Fibroblast of skin of right quadriceps (primary cell): ENCODE measurements around the gene B4GALNT3.

Source experiments
- DNase-seq: peaks from one replicate; pipeline ENCODE4 v3.0.0-alpha.2; 2013

B4GALNT3 gene

DNA sequence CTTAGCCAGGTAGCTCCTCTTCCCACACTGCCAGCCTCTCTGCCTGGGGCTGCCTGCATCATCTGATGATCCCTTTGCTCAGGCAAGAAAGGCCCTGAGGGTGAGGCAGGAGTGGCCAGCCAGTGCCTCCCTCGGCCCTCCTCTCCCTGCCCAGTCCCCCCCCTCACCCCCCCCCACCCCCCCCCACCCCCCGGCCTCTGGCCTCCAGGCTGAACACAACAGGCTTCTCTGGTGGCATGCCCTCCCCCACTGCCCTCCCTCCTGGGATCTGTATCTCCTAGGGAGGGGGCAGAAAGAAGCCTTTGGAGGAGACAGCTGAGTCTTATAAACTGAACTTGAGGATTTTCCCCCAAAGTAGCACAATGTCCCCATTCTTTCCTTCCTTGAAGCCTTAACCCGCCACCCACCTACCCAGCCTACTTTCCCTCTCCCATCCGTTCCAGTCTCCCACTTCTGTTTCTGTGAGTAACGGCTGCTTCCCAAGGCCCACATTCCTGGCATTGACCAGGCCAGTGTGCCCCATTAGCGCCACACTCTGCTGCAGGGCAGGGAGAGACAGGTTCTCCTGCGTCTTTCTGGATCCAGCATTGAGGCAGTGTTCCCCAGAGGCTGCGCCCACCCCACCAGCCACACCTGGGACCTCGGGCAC, 82.1 kb downstream of the B4GALNT3 start:
- no peak for DNase-seq

DNA sequence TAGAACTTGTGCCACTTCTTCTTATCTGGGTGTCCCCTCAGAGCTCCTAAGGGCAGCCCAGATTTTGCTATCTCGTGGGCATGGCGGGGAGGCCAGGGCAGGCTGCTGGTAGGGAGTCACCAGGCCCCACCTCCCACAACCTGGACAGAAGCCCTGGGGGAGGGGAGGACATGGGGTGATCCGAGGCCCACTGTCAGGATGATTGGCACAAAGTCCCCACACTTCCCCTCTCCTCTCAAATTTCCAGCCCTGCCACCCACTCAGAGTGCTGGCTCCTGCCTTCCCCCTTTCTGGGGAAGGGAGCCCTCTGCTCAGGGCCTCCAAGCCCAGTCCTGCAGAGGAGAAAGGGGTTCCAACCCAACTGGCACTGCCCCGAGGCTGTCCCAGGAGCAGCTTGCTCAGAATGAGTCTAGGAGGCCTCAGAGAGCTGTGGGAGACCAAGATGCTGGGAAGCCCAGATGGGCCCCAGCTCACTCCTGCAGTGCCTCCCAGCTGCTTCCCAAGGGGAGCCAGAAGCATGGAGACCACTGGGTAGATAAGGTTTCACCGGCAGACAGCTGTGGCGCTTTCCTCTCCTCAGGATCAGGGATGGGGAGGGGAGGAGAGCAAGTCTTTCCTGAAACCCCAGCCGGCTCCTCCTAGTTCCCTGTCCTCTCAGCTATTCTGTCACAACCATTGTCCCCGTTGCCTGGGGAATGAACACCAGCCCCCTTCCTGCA, 82.8 kb downstream of the B4GALNT3 start:
- DNase-seq = no peak

DNA sequence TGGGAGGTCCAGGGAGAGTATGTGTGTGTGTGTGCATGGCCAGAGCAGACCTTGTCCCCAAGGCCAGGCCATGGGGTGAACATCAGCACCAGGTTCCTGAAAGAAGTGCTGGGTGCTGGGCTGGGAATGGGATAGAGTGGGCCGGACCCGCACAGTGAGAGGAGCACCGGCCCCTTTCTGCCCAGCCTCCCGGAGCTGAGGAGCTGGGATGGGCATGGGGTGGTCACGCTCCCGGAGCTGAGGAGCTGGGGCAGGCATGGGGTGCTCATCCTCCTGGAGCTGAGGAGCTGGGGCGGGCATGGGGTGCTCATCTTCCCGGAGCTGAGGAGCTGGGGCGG, 83.3 kb downstream of the B4GALNT3 start:
- no peak for DNase-seq

DNA sequence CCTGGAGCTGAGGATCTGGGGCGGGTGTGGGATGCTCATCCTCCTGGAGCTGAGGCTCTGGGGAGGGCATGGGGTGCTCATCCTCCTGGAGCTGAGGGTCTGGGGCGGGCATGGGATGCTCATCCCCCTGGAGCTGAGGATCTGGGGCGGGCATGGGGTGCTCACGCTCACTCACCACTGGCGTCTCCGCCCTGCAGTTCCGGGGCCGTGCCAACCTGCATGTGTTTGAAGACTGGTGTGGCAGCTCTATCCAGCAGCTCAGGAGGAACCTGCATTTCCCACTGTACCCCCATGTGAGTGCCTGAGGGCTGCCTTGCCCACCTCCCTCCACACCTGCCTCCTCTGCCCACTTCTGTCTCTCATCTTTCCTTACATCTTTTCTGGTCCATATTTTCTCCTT, 84.4 kb downstream of the B4GALNT3 start:
- DNase-seq = no peak

DNA sequence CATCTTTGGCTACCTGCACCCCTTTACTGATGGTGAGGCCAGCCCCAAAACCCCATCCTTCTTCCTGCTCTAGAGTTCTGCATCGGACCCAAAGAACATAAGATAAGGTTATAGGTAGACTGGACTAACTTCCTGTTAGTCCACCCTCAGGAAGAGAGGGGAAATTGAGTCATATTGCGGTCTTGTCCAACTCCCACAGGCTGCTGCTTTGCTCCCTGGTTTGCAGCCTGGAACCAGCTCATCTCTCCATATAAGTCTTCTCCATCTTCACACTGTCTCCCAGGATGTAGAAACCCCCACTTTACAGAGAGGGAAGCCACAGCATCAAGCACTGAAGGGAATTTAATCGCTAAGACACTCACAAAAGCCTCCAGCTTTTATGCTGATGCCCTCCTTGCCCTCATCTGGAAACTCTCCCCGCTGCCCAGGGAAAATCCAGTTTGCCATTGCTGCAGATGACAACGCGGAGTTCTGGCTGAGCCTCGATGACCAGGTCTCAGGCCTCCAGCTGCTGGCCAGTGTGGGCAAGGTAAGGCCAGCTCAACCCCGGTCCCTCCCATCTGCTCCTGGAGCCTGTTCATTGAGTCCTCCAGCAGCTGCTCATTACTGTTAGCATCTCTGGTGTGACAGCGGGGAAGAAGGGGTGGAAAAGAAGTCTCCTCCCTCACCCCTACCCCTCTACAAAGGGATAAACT, 85.3 kb downstream of the B4GALNT3 start:
- DNase-seq = no peak

DNA sequence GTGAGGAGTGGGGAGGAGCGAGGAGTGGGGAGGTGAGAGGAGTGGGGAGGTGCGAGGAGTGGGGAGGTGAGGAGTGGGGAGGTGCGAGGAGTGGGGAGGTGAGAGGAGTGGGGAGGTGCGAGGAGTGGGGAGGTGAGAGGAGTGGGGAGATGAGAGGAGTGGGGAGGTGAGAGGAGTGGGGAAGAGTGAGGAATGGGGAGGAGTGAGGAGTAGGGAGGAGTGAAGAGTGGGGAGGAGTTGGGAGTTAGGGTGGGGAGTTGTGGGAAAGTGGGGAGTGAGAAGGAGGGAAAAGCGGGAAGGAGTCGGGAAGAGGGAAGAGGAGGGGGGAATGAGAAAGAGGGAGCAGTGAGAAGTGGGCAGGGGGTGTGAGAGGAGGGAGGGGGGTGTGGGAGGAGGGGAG, 86.1 kb downstream of the B4GALNT3 start:
- no peak for DNase-seq

DNA sequence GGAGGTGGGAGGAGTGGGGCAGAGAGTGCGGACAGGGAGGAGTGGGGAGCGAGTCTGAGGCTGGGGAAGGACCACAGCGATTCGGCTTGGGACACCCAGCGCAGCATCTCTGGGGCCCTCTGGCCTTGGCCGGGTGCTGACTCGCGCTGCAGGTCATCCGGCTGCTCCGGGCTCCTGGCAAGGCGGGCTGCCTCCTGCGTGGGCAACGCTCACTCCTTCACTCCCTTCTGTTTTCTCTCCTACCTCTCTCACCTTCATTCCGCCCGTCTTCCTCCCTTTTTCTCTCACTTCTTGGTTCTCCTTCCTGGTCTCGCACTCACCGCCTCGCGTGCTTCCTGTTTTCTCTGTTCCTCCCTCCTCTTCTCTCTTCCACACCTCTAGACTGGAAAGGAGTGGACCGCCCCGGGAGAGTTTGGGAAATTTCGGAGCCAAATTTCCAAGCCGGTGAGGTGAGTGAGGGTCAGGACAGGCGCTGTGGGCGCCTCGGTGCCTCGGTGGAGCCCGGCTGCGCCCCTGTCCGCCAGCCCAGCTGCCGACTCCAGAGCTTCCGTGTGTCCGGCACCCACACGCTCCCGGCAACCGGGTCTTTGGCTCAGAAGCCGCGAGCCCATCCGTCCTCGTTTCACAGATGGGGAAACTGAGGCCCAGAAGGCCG, 86.7 kb downstream of the B4GALNT3 start:
- no peak for DNase-seq

DNA sequence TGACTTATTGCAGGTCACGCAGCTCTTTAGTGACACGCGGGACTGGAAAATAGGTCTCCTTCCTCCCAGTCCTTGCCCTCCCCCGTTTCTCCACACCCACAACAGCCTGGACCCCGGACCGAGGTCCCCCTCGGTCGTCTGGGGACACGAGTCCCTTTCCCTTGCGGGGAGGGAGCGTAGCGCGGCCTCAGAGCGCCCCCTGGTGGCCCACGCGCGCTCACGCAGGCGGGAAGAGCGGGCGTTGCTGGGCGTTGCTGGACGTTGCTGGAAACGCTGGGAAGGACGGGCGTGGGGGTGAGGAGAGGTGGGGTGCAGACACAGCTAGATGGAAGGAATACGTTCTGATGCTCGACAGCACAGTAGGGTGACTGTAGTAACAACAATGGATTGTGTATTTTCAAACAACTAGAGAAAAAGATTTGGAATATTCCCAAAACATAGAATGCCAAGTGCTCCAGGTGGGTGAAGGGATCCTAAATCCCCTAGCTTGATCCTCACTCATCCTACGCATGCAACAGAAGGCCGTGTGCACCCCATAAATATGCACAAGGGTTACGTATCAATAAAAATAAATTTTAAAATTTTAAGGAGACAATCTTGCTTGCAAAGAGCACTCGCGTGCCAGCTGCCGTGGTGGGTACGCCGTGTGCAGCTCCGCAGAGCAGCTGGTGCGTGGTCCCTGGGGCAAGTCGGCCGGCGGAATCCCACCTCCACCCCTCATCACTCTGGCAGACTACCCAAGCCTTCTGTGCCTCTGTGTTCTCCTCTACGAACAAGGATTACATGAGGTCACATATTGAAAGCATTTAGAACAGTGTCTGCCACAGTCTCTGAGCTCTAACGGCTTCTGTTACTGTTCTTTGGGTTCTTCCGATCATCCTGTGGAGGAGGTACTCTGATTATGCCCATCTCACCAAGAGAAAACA, 87.4 kb downstream of the B4GALNT3 start:
- peak; percentile 49 for DNase-seq

DNA sequence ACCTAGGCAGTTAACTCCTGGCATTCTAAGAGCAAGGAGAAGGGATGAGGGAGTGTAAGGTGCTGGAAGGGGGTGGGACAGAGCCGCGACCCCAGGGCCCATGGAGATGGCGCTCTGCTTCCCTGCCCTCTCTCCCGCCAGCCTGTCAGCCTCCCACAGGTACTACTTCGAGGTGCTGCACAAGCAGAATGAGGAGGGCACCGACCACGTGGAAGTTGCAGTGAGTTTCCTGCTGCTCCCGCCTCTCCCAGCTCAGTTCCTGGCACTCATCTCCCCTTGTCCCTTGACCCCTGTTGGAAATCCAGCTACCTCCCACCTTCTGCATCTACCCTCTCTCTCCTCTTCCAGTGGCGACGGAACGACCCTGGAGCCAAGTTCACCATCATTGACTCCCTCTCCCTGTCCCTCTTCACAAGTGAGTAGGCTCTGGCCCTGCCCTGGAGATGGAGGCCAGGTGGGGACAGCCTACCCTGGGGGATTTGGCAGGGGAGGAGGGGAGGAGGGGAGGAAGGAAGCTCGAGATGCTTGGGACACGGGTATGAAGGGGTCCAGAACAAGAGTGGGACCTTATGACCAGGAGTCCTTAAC, 88.2 kb downstream of the B4GALNT3 start:
- DNase-seq = no peak

DNA sequence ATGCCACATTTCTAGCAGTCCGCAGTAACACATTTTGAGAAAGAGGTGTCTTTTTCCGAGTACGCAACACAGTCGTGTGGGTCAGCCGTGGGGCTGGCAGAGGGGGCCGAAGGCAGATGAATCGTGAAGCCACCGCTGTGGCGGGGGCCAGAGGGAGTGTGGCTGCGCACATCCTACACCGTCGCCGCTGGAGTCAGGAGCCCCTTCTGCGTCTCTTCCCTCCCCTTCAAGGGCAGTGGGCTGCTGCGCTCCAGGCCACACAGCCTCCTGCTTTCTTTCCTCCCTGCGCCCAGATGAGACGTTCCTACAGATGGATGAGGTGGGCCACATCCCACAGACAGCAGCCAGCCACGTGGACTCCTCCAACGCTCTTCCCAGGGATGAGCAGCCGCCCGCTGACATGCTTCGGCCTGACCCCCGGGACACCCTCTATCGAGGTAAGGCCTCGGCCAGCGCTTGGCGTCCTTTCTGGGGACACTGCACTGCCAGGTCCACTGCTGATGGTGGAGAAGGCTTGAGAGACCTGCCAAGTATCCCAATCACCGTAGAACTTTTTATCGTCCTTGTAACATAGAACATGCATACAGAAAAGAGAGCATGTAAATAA, 89.8 kb downstream of the B4GALNT3 start:
- DNase-seq = no peak

DNA sequence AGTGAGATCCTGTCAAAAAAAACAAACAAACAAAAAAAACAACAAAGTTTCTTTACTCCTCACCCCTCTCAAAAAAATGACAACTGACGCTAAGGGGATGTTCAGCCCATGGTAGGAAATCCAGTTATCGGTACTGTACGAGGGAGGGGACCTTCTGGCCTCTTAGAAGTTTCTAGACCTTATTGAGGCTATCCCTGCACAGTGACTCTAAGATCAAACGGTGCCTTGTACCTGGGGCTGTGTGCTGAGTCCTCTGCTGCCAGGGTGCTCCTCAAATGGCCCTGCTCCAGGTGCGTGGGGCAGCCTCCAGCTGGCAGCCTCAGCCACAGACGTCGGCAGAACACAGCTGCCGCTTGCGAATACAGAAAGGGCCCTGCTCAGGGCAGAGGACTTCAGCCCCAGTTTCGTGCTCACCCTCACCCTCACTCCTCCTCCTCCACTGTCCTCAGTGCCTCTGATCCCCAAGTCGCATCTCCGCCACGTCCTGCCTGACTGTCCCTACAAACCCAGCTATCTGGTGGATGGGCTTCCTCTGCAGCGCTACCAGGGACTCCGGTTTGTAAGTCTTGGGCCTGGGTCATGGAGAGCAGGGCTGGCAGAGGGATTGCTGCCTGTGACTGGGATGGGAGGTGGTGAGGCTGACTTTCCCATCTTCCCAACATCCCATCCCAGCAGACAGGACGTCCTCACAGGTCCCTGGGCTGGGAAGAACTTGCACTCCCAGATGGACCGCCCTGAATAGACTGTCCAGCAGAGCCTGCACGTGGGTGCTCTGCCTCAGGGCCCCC, 90.9 kb downstream of the B4GALNT3 start:
- no peak for DNase-seq

DNA sequence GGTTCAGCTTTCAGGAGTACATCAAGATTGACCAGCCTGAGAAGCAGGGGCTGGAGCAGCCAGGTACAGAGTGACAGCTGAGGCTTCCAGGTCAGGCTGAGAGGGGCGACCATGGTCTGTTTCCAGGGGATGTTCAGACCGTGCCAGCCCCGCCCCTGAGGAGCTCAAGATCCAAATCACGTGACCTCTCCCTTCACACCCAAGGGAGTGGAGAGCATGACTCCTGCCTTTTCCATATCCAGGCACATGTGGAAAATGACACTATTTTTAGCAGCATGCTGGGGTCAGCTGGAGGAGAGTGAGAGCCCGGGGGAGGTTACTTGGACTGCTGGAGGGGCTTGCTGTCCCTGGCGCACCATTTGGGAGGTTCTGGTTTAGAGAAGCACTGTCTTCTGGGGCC, 92.7 kb downstream of the B4GALNT3 start:
- no peak for DNase-seq

DNA sequence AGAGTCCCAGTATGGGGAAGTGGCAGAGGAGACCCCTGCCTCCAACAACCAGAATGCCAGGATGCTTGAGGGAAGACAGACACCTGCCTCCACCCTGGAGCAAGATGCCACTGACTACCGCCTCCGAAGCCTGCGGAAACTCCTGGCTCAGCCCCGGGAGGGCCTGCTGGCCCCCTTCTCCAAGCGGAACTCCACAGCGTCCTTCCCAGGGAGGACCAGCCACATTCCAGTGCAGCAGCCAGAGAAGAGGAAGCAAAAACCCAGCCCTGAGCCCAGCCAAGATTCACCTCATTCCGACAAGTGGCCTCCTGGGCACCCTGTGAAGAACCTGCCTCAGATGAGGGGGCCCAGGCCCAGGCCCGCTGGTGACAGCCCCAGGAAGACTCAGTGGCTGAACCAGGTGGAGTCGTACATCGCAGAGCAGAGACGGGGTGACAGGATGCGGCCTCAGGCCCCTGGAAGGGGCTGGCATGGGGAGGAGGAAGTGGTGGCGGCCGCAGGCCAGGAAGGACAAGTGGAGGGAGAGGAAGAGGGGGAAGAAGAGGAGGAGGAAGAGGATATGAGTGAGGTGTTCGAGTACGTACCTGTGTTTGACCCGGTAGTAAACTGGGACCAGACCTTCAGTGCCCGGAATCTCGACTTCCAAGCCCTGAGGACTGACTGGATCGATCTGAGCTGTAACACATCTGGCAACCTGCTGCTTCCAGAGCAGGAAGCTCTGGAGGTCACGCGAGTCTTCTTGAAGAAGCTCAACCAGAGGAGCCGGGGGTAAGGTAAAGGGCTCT, 93.7 kb downstream of the B4GALNT3 start:
- DNase-seq = no peak

DNA sequence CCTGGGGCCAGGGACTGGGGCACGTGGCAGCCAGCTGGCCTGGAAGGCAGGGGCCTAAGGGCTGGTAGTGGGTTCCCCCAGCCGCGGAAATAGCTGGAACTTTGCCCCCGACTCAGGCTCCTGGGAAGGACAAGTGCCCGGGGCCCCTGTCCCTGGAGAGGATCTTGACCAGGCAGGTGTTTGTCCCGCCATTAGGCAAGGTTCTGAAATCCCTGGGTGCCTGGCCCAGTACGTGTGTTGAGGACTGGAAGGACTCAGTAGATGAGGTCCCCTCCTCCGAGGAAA, 94.2 kb downstream of the B4GALNT3 start:
- DNase-seq = no peak

DNA sequence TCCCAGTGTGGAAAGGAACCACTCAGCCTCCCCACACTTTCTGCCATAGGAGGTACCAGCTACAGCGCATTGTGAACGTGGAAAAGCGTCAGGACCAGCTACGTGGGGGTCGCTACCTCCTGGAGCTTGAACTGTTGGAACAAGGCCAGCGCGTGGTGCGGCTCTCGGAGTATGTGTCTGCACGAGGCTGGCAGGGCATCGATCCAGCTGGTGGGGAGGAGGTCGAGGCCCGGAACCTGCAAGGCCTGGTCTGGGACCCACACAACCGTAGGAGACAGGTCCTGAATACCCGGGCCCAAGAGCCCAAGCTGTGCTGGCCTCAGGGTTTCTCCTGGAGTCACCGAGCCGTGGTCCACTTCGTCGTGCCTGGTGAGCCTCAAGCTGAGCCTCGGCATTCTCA, 96.8 kb downstream of the B4GALNT3 start:
- DNase-seq = no peak

DNA sequence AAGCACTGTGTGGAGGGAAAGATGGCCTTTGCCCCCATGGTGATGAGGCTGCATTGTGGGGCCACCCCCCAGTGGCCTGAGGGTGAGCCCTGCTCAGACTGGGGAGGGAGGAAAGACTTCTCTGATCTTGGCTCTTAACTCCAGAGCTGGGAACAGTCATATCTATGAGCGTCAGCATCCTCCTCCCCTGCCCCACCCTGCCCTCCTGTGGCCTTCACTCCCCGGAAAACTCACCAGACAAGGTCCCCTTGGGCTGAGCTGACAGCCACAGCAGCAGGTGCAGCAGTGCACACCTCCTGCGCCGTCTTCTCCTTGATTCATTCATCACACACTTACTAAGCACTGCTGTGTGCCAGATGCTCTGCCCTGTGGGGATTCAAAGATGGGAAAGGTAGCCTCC, 98.8 kb downstream of the B4GALNT3 start:
- no peak for DNase-seq

DNA sequence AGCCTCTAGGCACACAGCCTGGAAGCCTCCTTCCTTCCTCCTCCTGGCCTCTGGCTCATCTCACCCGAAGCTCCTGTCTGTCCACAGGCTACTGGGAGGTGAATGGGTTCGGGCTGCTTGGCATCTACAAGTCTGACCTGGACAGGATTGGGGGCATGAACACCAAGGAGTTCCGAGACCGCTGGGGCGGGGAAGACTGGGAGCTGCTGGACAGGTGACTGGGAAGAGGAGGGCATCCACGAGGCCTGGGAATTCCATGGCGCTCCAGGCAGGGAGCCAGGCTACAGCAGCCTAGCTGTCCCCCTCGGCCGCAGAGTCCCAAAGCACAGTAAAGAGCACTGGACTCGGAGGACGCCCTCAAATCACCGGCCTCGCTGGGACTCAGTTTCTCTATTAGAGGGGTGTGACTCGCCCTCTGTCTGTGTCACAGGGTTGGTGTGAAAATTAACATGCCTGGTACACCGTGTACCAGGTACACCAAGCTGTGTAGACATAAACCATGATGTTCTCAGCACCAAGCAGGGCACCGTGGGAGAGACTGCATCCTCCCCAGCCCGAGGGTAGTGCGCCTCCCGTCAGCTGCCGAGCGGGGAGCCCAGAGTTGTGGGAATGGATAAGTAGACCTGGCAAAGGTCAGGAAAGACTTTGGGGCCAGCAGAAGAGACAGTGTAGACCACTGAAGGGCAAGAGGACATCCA, 99.6 kb downstream of the B4GALNT3 start:
- DNase-seq = no peak

DNA sequence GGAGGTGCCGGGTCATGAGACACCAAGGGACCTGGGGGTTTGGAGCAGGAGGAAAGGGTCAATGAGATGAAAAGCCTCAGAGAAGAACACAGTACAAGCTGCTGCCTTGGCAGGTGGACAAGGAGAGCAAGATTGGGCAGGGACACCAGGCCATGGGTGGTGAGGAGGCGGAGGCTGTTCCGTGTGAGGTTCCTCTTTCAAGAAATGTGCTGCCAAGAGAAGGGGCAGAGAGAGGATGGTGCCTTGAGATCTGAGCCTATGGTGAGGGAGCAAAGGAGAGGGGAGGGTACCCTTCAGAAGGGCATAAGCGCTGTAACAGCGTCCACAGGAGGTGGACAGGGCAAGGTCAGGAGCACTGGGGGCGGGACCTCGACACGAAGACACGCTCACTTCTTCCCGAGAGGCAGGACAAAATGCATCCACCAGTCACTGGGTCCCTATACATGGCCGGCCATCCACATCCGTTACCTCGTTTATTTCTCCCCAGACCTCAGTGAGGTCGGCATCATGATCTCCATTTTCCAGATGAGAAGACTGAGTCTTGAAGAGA, 100.2 kb downstream of the B4GALNT3 start:
- no peak for DNase-seq

DNA sequence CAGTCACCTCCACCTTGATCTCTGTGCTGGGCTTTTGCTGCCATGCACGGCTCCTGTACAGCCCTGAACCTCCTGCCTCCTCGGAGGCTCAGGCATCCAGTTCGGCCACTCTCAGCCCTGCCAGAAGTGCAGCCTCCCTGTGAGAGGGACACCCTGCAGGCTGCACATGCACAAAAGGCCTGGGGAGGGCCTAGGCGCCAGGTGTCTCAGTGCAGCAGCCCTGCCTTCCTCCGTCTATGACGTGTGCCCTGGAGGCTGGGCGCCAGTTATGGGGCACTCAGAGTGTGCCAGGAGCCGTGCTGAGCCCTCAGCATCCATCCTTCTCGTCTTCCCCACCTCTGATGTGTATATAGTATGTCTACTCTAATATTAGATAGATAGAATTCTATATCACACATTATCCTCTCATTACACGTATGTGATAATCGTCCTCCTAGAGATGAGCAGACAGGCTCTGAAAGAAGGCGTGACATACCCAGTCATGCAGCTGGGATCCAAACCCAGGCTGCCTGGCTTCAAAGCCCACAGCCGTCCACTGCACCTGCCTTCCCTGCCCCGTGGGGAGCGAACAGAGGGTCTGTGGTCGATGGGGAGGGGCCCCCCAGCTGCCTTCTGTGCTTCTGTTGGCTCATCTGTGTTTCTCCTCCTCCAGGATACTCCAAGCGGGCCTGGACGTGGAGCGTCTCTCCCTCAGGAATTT, 101.1 kb downstream of the B4GALNT3 start:
- no peak for DNase-seq
